Right lobe of liver (tissue), 6 donors: ENCODE data around the gene PXYLP1. TPM values are rescaled to one million over a fixed set of nuclear protein-coding genes. Genes with fewer than 3 reads are reported as not detected.
A peak's percentile ranks its signal among the peaks of the same experiment; 100 is the strongest.

ENCODE experiments used
- ATAC-seq, 4 donors: fragments of 200-7000 bp; cut with Tn5 transposase; one replicate each; pipeline ENCODE4 v1.9.1; 2020; ENCODE audit warnings: mild to moderate bottlenecking in 4 of 4, moderate library complexity in 4 of 4
- DNase-seq, 3 donors: peaks; one replicate each; pipeline ENCODE4 v3.0.0-alpha.2; 2020
- H3K27ac ChIP-seq, 3 donors: fragments of 200-600 bp; one replicate each; pipeline ENCODE4 v1.8.0; 2022
- H3K27me3 ChIP-seq, 2 donors: fragments of 200-600 bp; one replicate each; pipeline ENCODE4 v1.8.0; 2022
- H3K36me3 ChIP-seq, 4 donors: fragments of 200-600 bp; sonication (generic) in 1 of 4; one replicate each; pipeline versions ENCODE4 v1.5.1 to v1.8.0; 2017 to 2022; ENCODE audit warnings: control low read depth in 1 of 4
- H3K4me1 ChIP-seq, 4 donors: fragments of 200-600 bp; sonication (generic) in 1 of 4; one replicate each; pipeline versions ENCODE4 v1.5.1 to v1.8.0; 2017 to 2022; ENCODE audit warnings: control low read depth in 1 of 4
- H3K4me3 ChIP-seq, 3 donors: fragments of 200-600 bp; one replicate each; pipeline ENCODE4 v1.8.0; 2022
- H3K9me3 ChIP-seq, 4 donors: fragments of 200-600 bp; sonication (generic) in 1 of 4; one replicate each; pipeline versions ENCODE4 v1.5.1 to v1.8.0; 2017 to 2022; ENCODE audit warnings: control low read depth in 1 of 4
- POLR2A ChIP-seq: fragments of 450-650 bp; IDR thresholded peaks from one replicate; pipeline ENCODE4 v1.6.1; 2017; ENCODE audit warnings: antibody characterized with exemption, mild to moderate bottlenecking
- WGBS: methylation state at CpG from one replicate; pipeline ENCODE4 v1.1.6; 2018; ENCODE audit warnings: low coverage, low lambda C conversion rate; ENCODE audit not compliant: insufficient coverage; ENCODE audit errors: missing lambda C conversion rate; 5-methylcytosine and 5-hydroxymethylcytosine counted together
- intact Hi-C, 2 donors: fragments of 100-400 bp; cut with DNase I; formaldehyde crosslinking; loops; one replicate each; pipeline versions ENCODE4 v1.11.2 to v1.14.1; 2022
- total RNA-seq, 6 experiments: library from RNA; depleted of rRNA in 2 of 6; stranded (reverse); fragments of >200 nt in 2 of 6; fragmentation: NEBNext Ultra II Directional in 3 of 6; extraction: Animal tissue kit (Norgen Biotek cat#: 25700) in 3 of 6; gene quantifications; one replicate each; pipeline versions ENCODE4 v1.1.0 to v1.2.4, GENCODE V29; 2016 to 2023
- TF ChIP-seq, protein P1 (sequence below), 4 donors: fragments of 200-600 bp in 3 of 4; fragments of 450-650 bp in 1 of 4; IDR thresholded peaks; one replicate each; pipeline versions ENCODE4 v1.5.1 to v1.8.0; 2016 to 2022; ENCODE audit warnings: antibody characterized with exemption in 4 of 4, mild to moderate bottlenecking in 2 of 4
- donor health status: DM: no; HTN: yes; CAD: no.
- donor health status: DM: no; HTN: no; CAD: no.
- donor health status: DM: no; HTN: no; CAD: no.
- donor health status: DM: no; HTN: yes; CAD: no.
- donor health status: DM: no; HTN: yes; CAD: no.

PXYLP1 gene
- total RNA-seq, 6 experiments from 2014 or later: 2.0 to 4.7 (median 3.0) TPM

DNA sequence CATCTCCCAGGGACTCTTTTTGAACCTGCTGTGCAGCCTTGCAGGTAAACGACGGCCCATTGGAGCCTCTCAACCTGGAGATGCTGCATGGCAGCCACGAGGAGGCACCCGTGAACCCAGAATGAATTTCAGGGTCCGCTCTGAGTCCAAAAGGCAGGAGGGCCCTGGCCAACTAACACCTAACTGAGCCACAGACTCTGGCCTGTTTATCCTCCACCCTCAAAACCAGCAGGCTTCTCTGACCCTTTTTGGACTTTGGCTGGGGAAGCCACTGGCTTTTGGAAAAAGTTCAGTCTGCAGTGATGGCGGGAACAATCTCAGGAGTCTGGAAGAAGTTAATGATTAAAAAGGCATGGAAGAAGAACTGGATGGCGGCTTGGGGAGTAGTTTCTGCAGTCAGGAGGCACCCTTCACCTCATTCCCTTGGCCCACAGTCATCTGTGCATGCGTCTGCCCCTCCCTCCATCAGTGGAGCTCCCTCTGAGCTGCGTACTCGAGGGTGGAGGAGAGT lies 4.1 kb downstream of the PXYLP1 start:
- 34% methylated on average over 7 of the region's 10 CpGs for WGBS
- DNase-seq (peak; percentile 61 to 89 (median 86)), ATAC-seq (peak; percentile 66 to 80 (median 78))
- peaks cover 0 to 6% (median 0%) of the 10 kb centered on the region in 4 donors for H3K4me1 ChIP-seq
- peak overlapping the region in 1 of 3 donors; percentile 38 for H3K27ac ChIP-seq
- H3K4me3 ChIP-seq: no peak overlapping the region
- H3K36me3 ChIP-seq: no peaks in the 10 kb centered on the region
- H3K27me3 ChIP-seq: no peaks in the 10 kb centered on the region
- intact Hi-C loops: loop anchor here (5.0 to 10.0 kb wide), 2 partner anchors 47 to 49 kb away; no protein-coding TSS in a partner anchor
- TF ChIP-seq, protein P1, sequence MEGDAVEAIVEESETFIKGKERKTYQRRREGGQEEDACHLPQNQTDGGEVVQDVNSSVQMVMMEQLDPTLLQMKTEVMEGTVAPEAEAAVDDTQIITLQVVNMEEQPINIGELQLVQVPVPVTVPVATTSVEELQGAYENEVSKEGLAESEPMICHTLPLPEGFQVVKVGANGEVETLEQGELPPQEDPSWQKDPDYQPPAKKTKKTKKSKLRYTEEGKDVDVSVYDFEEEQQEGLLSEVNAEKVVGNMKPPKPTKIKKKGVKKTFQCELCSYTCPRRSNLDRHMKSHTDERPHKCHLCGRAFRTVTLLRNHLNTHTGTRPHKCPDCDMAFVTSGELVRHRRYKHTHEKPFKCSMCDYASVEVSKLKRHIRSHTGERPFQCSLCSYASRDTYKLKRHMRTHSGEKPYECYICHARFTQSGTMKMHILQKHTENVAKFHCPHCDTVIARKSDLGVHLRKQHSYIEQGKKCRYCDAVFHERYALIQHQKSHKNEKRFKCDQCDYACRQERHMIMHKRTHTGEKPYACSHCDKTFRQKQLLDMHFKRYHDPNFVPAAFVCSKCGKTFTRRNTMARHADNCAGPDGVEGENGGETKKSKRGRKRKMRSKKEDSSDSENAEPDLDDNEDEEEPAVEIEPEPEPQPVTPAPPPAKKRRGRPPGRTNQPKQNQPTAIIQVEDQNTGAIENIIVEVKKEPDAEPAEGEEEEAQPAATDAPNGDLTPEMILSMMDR (IDR thresholded peaks at IDR 0.05): peak; percentile 37 to 68 (median 48)
- TF ChIP-seq POLR2A: no peak
- H3K9me3 ChIP-seq: no peaks in the 10 kb centered on the region

DNA sequence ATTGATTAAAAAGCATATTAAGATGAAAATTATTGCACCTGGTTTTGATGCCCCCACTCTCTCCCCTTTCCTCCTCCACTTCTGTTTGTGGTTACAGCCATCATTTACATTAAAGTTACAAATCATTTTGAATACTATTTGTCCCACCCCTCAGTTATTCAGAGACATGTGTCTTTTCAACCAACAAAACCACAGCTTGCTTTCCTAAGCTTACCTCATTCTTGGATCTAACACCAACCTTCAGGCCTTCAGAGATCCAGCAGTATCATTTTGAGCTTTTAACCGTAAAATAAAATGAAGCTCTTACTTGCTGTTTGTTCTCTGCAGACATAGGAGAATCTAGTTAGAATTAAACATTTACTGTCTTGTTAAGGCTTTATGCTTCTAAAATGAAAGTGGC lies 4.7 kb downstream of the PXYLP1 start:
- Histone ChIP-seq H3K27ac (peak overlapping the region in 1 of 3 donors; percentile 38), H3K9me3 (no peaks in the 10 kb centered on the region), H3K27me3 (no peaks in the 10 kb centered on the region), H3K36me3 (no peaks in the 10 kb centered on the region), H3K4me3 (no peak overlapping the region), H3K4me1 (peaks cover 0 to 6% (median 0%) of the 10 kb centered on the region in 4 donors)
- WGBS: 100% methylated on average over 1 of the region's 1 CpG
- TF ChIP-seq, protein P1 (IDR thresholded peaks at IDR 0.05): no peak
- TF ChIP-seq POLR2A: no peak
- no peak for ATAC-seq
- no peak for DNase-seq
- intact Hi-C loops: loop anchor here (5.0 to 10.0 kb wide), 2 partner anchors 46 to 48 kb away; no protein-coding TSS in a partner anchor

DNA sequence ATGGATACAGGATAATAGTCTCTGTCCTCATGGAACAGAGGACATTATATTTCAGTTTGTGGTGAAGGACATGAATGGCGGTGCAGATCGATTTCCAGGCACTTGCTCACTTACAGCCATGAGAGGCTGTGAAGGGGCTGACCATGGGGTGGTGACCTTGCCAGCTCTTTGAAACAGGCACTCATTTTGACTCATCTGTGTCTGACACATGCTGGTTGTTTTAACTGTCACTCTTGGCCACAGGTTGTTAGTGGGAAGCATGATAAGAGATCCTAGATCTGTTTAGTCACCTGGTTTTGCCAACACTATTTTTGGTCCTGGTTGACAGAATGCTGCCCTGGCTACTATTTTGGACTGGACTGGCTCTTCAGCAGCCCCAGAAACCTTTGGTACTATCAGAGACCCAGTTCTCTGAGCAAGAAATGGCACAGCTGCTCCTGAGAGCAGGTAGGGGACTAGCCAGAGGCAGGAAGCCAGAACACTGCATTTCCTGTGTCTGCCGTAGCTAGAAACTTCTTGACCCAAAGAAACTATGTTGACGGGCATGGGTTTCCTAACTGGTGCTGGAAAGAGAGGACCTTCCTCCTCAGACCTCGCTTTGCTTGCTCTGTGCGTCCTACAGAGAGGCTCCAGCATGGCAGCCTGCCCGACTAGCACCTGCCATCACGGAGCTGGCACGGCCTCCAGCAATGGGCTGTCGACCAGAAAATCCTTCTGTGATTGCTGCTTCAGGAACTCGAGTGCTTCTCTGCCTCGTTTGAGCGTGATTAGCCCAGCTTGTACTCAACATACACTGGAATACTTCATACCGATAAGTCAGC lies 6.3 kb downstream of the PXYLP1 start:
- ATAC-seq: no peak
- Histone ChIP-seq H3K27ac (no peak overlapping the region), H3K4me1 (peaks cover 0 to 6% (median 0%) of the 10 kb centered on the region in 4 donors), H3K36me3 (no peaks in the 10 kb centered on the region), H3K4me3 (no peak overlapping the region), H3K9me3 (no peaks in the 10 kb centered on the region), H3K27me3 (no peaks in the 10 kb centered on the region)
- TF ChIP-seq, protein P1 (IDR thresholded peaks at IDR 0.05): no peak
- TF ChIP-seq POLR2A: no peak
- intact Hi-C loops: loop anchor here (5.0 to 10.0 kb wide), 2 partner anchors 44 to 47 kb away; no protein-coding TSS in a partner anchor
- no peak for DNase-seq
- 61% methylated on average over 2 of the region's 14 CpGs for WGBS

DNA sequence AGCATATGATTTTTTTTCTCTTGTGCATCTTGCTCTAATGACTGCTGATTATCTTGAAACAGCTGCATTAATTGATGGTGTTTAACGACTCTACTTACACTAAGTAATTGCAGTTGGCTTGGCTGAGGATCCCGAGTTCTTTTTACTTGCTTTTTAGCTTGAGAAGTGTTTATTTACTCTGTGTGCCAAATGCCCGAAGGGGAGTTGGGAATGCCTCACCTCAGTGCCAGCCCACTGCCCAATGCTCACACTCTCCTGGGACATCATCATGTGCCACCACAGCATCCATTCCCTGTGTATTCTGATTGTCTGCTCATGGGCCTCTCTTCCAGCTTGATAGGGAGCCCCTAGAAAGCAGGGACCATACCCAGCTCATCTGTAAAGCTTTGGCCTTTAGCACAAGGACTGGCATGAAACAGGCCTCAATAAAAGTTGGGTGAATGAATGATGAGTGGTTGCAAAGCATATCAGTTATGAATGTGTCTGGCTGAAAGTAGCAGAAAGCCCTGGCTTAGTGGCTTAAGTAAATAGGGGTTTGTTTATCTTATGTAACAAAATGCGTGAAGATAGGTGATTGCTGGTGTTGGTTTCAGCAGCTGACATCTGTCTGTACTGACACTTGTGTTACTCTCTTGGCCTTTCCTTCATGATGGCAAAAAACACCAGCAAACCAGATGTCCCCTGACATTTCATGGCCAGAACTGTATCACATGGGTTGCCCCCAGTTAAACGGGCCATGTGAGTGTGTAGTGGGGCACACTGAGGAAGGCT lies 8.1 kb downstream of the PXYLP1 start:
- ATAC-seq (no peak), DNase-seq (no peak)
- WGBS: 79% methylated on average over 4 of the region's 5 CpGs
- H3K36me3 ChIP-seq: no peaks in the 10 kb centered on the region
- intact Hi-C loops: loop anchor here (5.0 to 10.0 kb wide), 2 partner anchors 43 to 45 kb away; no protein-coding TSS in a partner anchor
- TF ChIP-seq, protein P1 (IDR thresholded peaks at IDR 0.05): no peak
- no peak for TF ChIP-seq POLR2A
- H3K9me3 ChIP-seq: no peaks in the 10 kb centered on the region
- H3K4me1 ChIP-seq: peaks cover 0 to 6% (median 0%) of the 10 kb centered on the region in 4 donors
- no peaks in the 10 kb centered on the region for H3K27me3 ChIP-seq
- H3K4me3 ChIP-seq: no peak overlapping the region
- H3K27ac ChIP-seq: no peak overlapping the region
